ENCODE measurements around the gene RBM3. TPM values are rescaled to one million over a fixed set of nuclear protein-coding genes. Genes with fewer than 3 reads are reported as not detected.

Gene RBM3
- total RNA-seq, 2 experiments from 2014 or later, result 149 to 188 TPM

DNA sequence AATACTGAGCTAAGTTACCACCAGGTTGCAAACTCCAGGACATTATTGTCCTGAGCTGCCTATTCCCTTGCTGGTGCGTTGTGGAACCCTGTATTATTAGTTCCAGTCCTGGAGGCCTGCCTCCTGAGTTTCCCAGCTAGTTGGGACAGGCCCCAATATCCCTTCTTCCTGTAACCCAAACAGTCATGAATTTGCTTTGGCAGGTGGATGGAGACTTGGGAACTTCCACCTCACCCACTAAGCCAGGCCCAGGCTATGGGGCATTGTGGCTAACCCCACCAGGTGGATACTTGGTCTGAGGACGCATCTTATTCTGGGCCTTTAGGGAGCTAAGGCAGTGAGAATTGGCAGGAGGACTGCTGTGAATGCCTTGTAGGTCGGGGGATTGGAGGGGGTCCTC lies 5.0 kb downstream of the RBM3 start:
- H3K27ac ChIP-seq (ENCODE audit: low read depth, low read length, poor library complexity, severe bottlenecking), result no peak overlapping the region
- no TSS peak for BruUV-seq (replicated peaks)
- H3K79me2 ChIP-seq (ENCODE audit: insufficient read depth, low read depth, low read length), result peaks cover 30% of the 10 kb centered on the region
- no peak overlapping the region for H3K4me3 ChIP-seq (ENCODE audit: low read depth, low read length, poor library complexity, severe bottlenecking)
- POLR2A ChIA-PET, result no interaction called here
- no peaks in the 10 kb centered on the region for H3K9me3 ChIP-seq (ENCODE audit: low read length)
- TF ChIP-seq EZH2phosphoT487 (IDR thresholded peaks at IDR 0.05; ENCODE audit: borderline replicate concordance, low read depth, low read length), result no peak
- TF ChIP-seq, protein P1, sequence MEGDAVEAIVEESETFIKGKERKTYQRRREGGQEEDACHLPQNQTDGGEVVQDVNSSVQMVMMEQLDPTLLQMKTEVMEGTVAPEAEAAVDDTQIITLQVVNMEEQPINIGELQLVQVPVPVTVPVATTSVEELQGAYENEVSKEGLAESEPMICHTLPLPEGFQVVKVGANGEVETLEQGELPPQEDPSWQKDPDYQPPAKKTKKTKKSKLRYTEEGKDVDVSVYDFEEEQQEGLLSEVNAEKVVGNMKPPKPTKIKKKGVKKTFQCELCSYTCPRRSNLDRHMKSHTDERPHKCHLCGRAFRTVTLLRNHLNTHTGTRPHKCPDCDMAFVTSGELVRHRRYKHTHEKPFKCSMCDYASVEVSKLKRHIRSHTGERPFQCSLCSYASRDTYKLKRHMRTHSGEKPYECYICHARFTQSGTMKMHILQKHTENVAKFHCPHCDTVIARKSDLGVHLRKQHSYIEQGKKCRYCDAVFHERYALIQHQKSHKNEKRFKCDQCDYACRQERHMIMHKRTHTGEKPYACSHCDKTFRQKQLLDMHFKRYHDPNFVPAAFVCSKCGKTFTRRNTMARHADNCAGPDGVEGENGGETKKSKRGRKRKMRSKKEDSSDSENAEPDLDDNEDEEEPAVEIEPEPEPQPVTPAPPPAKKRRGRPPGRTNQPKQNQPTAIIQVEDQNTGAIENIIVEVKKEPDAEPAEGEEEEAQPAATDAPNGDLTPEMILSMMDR (conservative IDR thresholded peaks at IDR 0.05; ENCODE audit: low read length), result no peak
- intact Hi-C loops (cut with micrococcal nuclease; ENCODE audit: unreplicated experiment), result no loop called here
- H2AFZ ChIP-seq (ENCODE audit: low read length), result no peak overlapping the region
- no peaks in the 10 kb centered on the region for H3K9me2 ChIP-seq (ENCODE audit: insufficient read depth, low read length)
- CTCF ChIA-PET (ENCODE audit: unreplicated experiment), result no interaction called here
- DNase-seq (ENCODE audit: low spot score), result no peak
- peaks cover 54% of the 10 kb centered on the region for H3K36me3 ChIP-seq (ENCODE audit: insufficient read depth, low read length)
- H3K4me2 ChIP-seq (ENCODE audit: low read length), result no peak overlapping the region
- no peaks in the 10 kb centered on the region for H4K20me1 ChIP-seq (ENCODE audit: insufficient read depth, low read length)
- peaks cover 21% of the 10 kb centered on the region for H3K4me1 ChIP-seq (ENCODE audit: insufficient read depth, low read length, poor library complexity, severe bottlenecking)

DNA sequence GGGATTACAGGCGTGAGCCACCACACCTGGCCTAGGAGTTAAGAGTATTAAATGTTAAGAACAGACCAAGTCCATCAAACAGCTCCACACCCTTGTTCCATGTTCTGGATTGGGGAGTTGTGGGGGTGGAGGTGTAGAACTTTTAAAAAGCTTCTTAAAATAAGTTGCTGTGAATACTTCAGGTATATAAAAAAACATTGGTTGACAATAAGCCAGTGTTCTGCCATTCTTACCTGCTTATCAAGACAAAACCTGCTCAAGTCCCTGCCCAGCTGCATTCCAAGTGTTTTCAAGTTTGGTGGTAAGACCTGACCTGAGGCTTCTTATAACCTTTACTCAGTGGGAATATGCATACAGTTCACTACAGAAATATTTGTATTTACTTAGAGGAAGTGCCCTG lies 6.4 kb downstream of the RBM3 start:
- ChIA-PET POLR2A (no interaction called here), CTCF (ENCODE audit: unreplicated experiment) (no interaction called here)
- peaks cover 16% of the 10 kb centered on the region for H3K4me1 ChIP-seq (ENCODE audit: insufficient read depth, low read length, poor library complexity, severe bottlenecking)
- H3K9me2 ChIP-seq (ENCODE audit: insufficient read depth, low read length), result no peaks in the 10 kb centered on the region
- H3K9me3 ChIP-seq (ENCODE audit: low read length), result no peaks in the 10 kb centered on the region
- peaks cover 21% of the 10 kb centered on the region for H3K79me2 ChIP-seq (ENCODE audit: insufficient read depth, low read depth, low read length)
- H4K20me1 ChIP-seq (ENCODE audit: insufficient read depth, low read length), result no peaks in the 10 kb centered on the region
- no peak overlapping the region for H3K27ac ChIP-seq (ENCODE audit: low read depth, low read length, poor library complexity, severe bottlenecking)
- TF ChIP-seq EZH2phosphoT487 (IDR thresholded peaks at IDR 0.05; ENCODE audit: borderline replicate concordance, low read depth, low read length), result no peak
- TF ChIP-seq, protein P1 (conservative IDR thresholded peaks at IDR 0.05; ENCODE audit: low read length), result no peak
- no peak overlapping the region for H3K4me3 ChIP-seq (ENCODE audit: low read depth, low read length, poor library complexity, severe bottlenecking)
- peaks cover 45% of the 10 kb centered on the region for H3K36me3 ChIP-seq (ENCODE audit: insufficient read depth, low read length)
- intact Hi-C loops (cut with micrococcal nuclease; ENCODE audit: unreplicated experiment), result no loop called here
- no TSS peak for BruUV-seq (replicated peaks)
- no peak overlapping the region for H3K4me2 ChIP-seq (ENCODE audit: low read length)
- H2AFZ ChIP-seq (ENCODE audit: low read length), result no peak overlapping the region
- no peak for DNase-seq (ENCODE audit: low spot score)

DNA sequence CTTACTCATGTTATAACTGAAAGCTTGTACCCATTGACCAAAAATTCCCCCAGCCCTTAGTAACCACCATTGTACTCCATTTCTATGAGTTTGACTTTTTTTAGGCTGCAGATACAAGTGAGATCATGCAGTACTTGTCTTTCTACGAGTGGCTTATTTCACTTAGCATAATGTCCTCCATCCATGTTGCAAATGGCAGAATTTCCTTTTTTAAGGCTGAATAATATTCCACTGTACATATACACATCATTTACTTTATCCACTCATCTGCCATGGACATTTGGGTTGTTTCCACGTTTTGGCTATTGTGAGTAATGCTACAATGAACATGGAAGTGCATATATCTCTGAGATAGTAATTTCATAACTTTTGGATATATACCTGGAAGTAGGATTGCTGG lies 10.4 kb downstream of the RBM3 start:
- no TSS peak for BruUV-seq (replicated peaks)
- TF ChIP-seq, protein P1 (conservative IDR thresholded peaks at IDR 0.05; ENCODE audit: low read length), result no peak
- no peak for TF ChIP-seq EZH2phosphoT487 (IDR thresholded peaks at IDR 0.05; ENCODE audit: borderline replicate concordance, low read depth, low read length)
- POLR2A ChIA-PET, result interaction anchor here (1.1 kb wide), 1 partner anchor 12 kb away, joined by 5 read pairs; no protein-coding TSS in a partner anchor
- Histone ChIP-seq H3K27ac (ENCODE audit: low read depth, low read length, poor library complexity, severe bottlenecking) (no peak overlapping the region), H3K4me3 (ENCODE audit: low read depth, low read length, poor library complexity, severe bottlenecking) (no peak overlapping the region), H3K4me1 (ENCODE audit: insufficient read depth, low read length, poor library complexity, severe bottlenecking) (no peaks in the 10 kb centered on the region), H3K4me2 (ENCODE audit: low read length) (no peak overlapping the region), H3K79me2 (ENCODE audit: insufficient read depth, low read depth, low read length) (no peaks in the 10 kb centered on the region), H3K36me3 (ENCODE audit: insufficient read depth, low read length) (peaks cover 4% of the 10 kb centered on the region), H3K9me2 (ENCODE audit: insufficient read depth, low read length) (no peaks in the 10 kb centered on the region), H2AFZ (ENCODE audit: low read length) (no peak overlapping the region), H3K9me3 (ENCODE audit: low read length) (no peaks in the 10 kb centered on the region), H4K20me1 (ENCODE audit: insufficient read depth, low read length) (no peaks in the 10 kb centered on the region)
- CTCF ChIA-PET (ENCODE audit: unreplicated experiment), result no interaction called here
- intact Hi-C loops (cut with micrococcal nuclease; ENCODE audit: unreplicated experiment), result no loop called here
- DNase-seq (ENCODE audit: low spot score), result no peak
